ENCODE data around the gene MSL1.

MSL1 gene

GRCh38 chr17:40170325-40170724, 48.6 kb downstream of the MSL1 start:
- Mint-ChIP-seq H3K4me1 (peaks cover 10% of the 10 kb centered on the region), H3K9me3 (no peaks in the 10 kb centered on the region), H3K36me3 (ENCODE audit: insufficient read depth) (peaks cover 53% of the 10 kb centered on the region), H3K27ac (ENCODE audit: low read depth) (no peak overlapping the region), H3K27me3 (no peaks in the 10 kb centered on the region), H3K4me3 (no peak overlapping the region)
- DNase-seq (ENCODE audit: low spot score in 2 of 2) (no peak), ATAC-seq (replicated peaks; ENCODE audit: extremely low read depth, poor library complexity, severe bottlenecking) (no peak)

- ATAC-seq (replicated peaks; ENCODE audit: extremely low read depth, poor library complexity, severe bottlenecking) (no peak), DNase-seq (ENCODE audit: low spot score in 2 of 2) (no peak)
- H3K27ac Mint-ChIP-seq (ENCODE audit: low read depth): no peak overlapping the region
- H3K4me1 Mint-ChIP-seq: peaks cover 12% of the 10 kb centered on the region
- H3K4me3 Mint-ChIP-seq: no peak overlapping the region
- H3K27me3 Mint-ChIP-seq: no peaks in the 10 kb centered on the region
- no peaks in the 10 kb centered on the region for H3K9me3 Mint-ChIP-seq
- peaks cover 42% of the 10 kb centered on the region for H3K36me3 Mint-ChIP-seq (ENCODE audit: insufficient read depth)
Observed at GRCh38 chr17:40171750-40172149, 50.0 kb downstream of the MSL1 start.

- no peak for ATAC-seq (replicated peaks; ENCODE audit: extremely low read depth, poor library complexity, severe bottlenecking)
- peaks cover 15% of the 10 kb centered on the region for H3K4me1 Mint-ChIP-seq
- H3K36me3 Mint-ChIP-seq (ENCODE audit: insufficient read depth): peaks cover 29% of the 10 kb centered on the region
- DNase-seq (ENCODE audit: low spot score in 2 of 2): no peak
- H3K9me3 Mint-ChIP-seq: no peaks in the 10 kb centered on the region
- no peaks in the 10 kb centered on the region for H3K27me3 Mint-ChIP-seq
- H3K4me3 Mint-ChIP-seq: no peak overlapping the region
- H3K27ac Mint-ChIP-seq (ENCODE audit: low read depth): no peak overlapping the region
Observed at GRCh38 chr17:40173091-40173777, 51.5 kb downstream of the MSL1 start.

- DNase-seq (ENCODE audit: low spot score in 2 of 2): no peak
- H3K4me1 Mint-ChIP-seq: peaks cover 10% of the 10 kb centered on the region
- no peak overlapping the region for H3K27ac Mint-ChIP-seq (ENCODE audit: low read depth)
- no peaks in the 10 kb centered on the region for H3K9me3 Mint-ChIP-seq
- H3K36me3 Mint-ChIP-seq (ENCODE audit: insufficient read depth): peaks cover 25% of the 10 kb centered on the region
- no peaks in the 10 kb centered on the region for H3K27me3 Mint-ChIP-seq
- no peak overlapping the region for H3K4me3 Mint-ChIP-seq
- no peak for ATAC-seq (replicated peaks; ENCODE audit: extremely low read depth, poor library complexity, severe bottlenecking)
Observed at GRCh38 chr17:40173778-40174135, 52.0 kb downstream of the MSL1 start.

- Mint-ChIP-seq H3K4me3 (no peak overlapping the region), H3K27ac (ENCODE audit: low read depth) (peak overlapping the region; percentile 42)
Observed at GRCh38 chr17:40174514-40174913, 52.7 kb downstream of the MSL1 start.

GRCh38 chr17:40175928-40176753, 54.4 kb downstream of the MSL1 start:
- Mint-ChIP-seq H3K4me3 (no peak overlapping the region), H3K27ac (ENCODE audit: low read depth) (no peak overlapping the region), H3K36me3 (ENCODE audit: insufficient read depth) (peaks cover 8% of the 10 kb centered on the region), H3K27me3 (no peaks in the 10 kb centered on the region), H3K4me1 (peaks cover 8% of the 10 kb centered on the region), H3K9me3 (no peaks in the 10 kb centered on the region)
- ATAC-seq (replicated peaks; ENCODE audit: extremely low read depth, poor library complexity, severe bottlenecking) (no peak), DNase-seq (ENCODE audit: low spot score in 2 of 2) (no peak)

More at GRCh38 chr17:40174514-40174913, 52.7 kb downstream of the MSL1 start:
- ATAC-seq (replicated peaks; ENCODE audit: extremely low read depth, poor library complexity, severe bottlenecking) (no peak), DNase-seq (ENCODE audit: low spot score in 2 of 2) (no peak)
- Mint-ChIP-seq H3K36me3 (ENCODE audit: insufficient read depth) (peaks cover 20% of the 10 kb centered on the region), H3K27me3 (no peaks in the 10 kb centered on the region), H3K9me3 (no peaks in the 10 kb centered on the region), H3K4me1 (peaks cover 8% of the 10 kb centered on the region)

- Mint-ChIP-seq H3K27ac (ENCODE audit: low read depth) (no peak overlapping the region), H3K4me1 (peaks cover 8% of the 10 kb centered on the region), H3K27me3 (no peaks in the 10 kb centered on the region), H3K9me3 (no peaks in the 10 kb centered on the region), H3K4me3 (peak overlapping the region; percentile 39), H3K36me3 (ENCODE audit: insufficient read depth) (peaks cover 4% of the 10 kb centered on the region)
- no peak for ATAC-seq (replicated peaks; ENCODE audit: extremely low read depth, poor library complexity, severe bottlenecking)
- no peak for DNase-seq (ENCODE audit: low spot score in 2 of 2)
Observed at GRCh38 chr17:40176754-40177110, 55.0 kb downstream of the MSL1 start.

GRCh38 chr17:40177275-40177874, 55.6 kb downstream of the MSL1 start, which contains the start of gene RAPGEFL1:
Gene RAPGEFL1 (plus strand): TSS chr17:40177470. CDS start chr17:40177862, 392 bp downstream.
- peaks cover 4% of the 10 kb centered on the region for H3K36me3 Mint-ChIP-seq (ENCODE audit: insufficient read depth)
- ATAC-seq (replicated peaks; ENCODE audit: extremely low read depth, poor library complexity, severe bottlenecking) (peak; percentile 96), DNase-seq (ENCODE audit: low spot score in 2 of 2) (peak; percentile 47 to 48)
- H3K4me3 Mint-ChIP-seq: peak within 1 kb of the TSS; percentile 50
- no peaks in the 10 kb centered on the region for H3K27me3 Mint-ChIP-seq
- H3K27ac Mint-ChIP-seq (ENCODE audit: low read depth): no peak within 1 kb of the TSS
- no peaks in the 10 kb centered on the region for H3K9me3 Mint-ChIP-seq
- peaks cover 8% of the 10 kb centered on the region for H3K4me1 Mint-ChIP-seq

- no peak overlapping the region for H3K27ac Mint-ChIP-seq (ENCODE audit: low read depth)
- H3K9me3 Mint-ChIP-seq: no peaks in the 10 kb centered on the region
- peak overlapping the region; percentile 50 for H3K4me3 Mint-ChIP-seq
- H3K4me1 Mint-ChIP-seq: peaks cover 8% of the 10 kb centered on the region
- no peaks in the 10 kb centered on the region for H3K27me3 Mint-ChIP-seq
- ATAC-seq (replicated peaks; ENCODE audit: extremely low read depth, poor library complexity, severe bottlenecking): no peak
- DNase-seq (ENCODE audit: low spot score in 2 of 2): no peak
- H3K36me3 Mint-ChIP-seq (ENCODE audit: insufficient read depth): peaks cover 4% of the 10 kb centered on the region
Observed at GRCh38 chr17:40178021-40178601, 56.3 kb downstream of the MSL1 start.

- Mint-ChIP-seq H3K4me3 (peak overlapping the region; percentile 50), H3K27me3 (no peaks in the 10 kb centered on the region), H3K4me1 (peaks cover 8% of the 10 kb centered on the region), H3K27ac (ENCODE audit: low read depth) (no peak overlapping the region), H3K36me3 (ENCODE audit: insufficient read depth) (peaks cover 4% of the 10 kb centered on the region), H3K9me3 (no peaks in the 10 kb centered on the region)
- ATAC-seq (replicated peaks; ENCODE audit: extremely low read depth, poor library complexity, severe bottlenecking) (no peak), DNase-seq (ENCODE audit: low spot score in 2 of 2) (no peak)
Observed at GRCh38 chr17:40178660-40179059, 56.9 kb downstream of the MSL1 start.

GRCh38 chr17:40179923-40180659, 58.3 kb downstream of the MSL1 start:
- Mint-ChIP-seq H3K9me3 (no peaks in the 10 kb centered on the region), H3K27me3 (no peaks in the 10 kb centered on the region), H3K4me1 (peaks cover 8% of the 10 kb centered on the region), H3K36me3 (ENCODE audit: insufficient read depth) (no peaks in the 10 kb centered on the region), H3K27ac (ENCODE audit: low read depth) (no peak overlapping the region), H3K4me3 (no peak overlapping the region)
- no peak for DNase-seq (ENCODE audit: low spot score in 2 of 2)
- ATAC-seq (replicated peaks; ENCODE audit: extremely low read depth, poor library complexity, severe bottlenecking): no peak

- H3K27me3 Mint-ChIP-seq: no peaks in the 10 kb centered on the region
- DNase-seq (ENCODE audit: low spot score in 2 of 2) (no peak), ATAC-seq (replicated peaks; ENCODE audit: extremely low read depth, poor library complexity, severe bottlenecking) (no peak)
- no peak overlapping the region for H3K4me3 Mint-ChIP-seq
- H3K27ac Mint-ChIP-seq (ENCODE audit: low read depth): no peak overlapping the region
- H3K4me1 Mint-ChIP-seq: peaks cover 8% of the 10 kb centered on the region
- no peaks in the 10 kb centered on the region for H3K9me3 Mint-ChIP-seq
- H3K36me3 Mint-ChIP-seq (ENCODE audit: insufficient read depth): no peaks in the 10 kb centered on the region
Observed at GRCh38 chr17:40180694-40181093, 58.9 kb downstream of the MSL1 start.

Data from central memory CD8-positive, alpha-beta T cell (primary cell).